GM12865 (cell line): ENCODE data around the gene ZNF385A.

Experiments
- DNase-seq: peaks from one replicate; pipeline ENCODE4 v3.0.0; 2010; ENCODE audit warnings: low read depth
- H3K4me3 ChIP-seq: 2 replicates; pipeline ENCODE4 v1.5.1; 2011; ENCODE audit warnings: mild to moderate bottlenecking, low read depth, low read length, control low read depth
- CTCF ChIP-seq: IDR thresholded peaks from 2 replicates; pipeline ENCODE4 v1.5.1; 2011; ENCODE audit warnings: low read length, control low read depth, low read depth, inconsistent platforms; ENCODE audit not compliant: insufficient read depth; ENCODE audit errors: missing control alignments

Gene ZNF385A

GRCh38 chr12:54368025-54368708 lies 16.4 kb downstream of the ZNF385A start:
- H3K4me3 ChIP-seq: no peak overlapping the region; the same call in 1 of the 2 replicates
- no peak for TF ChIP-seq CTCF
- DNase-seq: no peak

- TF ChIP-seq CTCF: no peak
- peak; percentile 81 for DNase-seq
- H3K4me3 ChIP-seq: peak within 1 kb of the TSS; percentile 33
Measured at GRCh38 chr12:54364413-54364812, 20.1 kb downstream of the ZNF385A start, which contains the start of gene GPR84. GPR84 (minus strand) TSS chr12:54364486; CDS start chr12:54363851, 635 bp downstream.

- DNase-seq: no peak
- no peak for TF ChIP-seq CTCF
- peak overlapping the region; percentile 33 for H3K4me3 ChIP-seq
Measured at GRCh38 chr12:54363618-54364017, 20.9 kb downstream of the ZNF385A start.

GRCh38 chr12:54363047-54363446 lies 21.5 kb downstream of the ZNF385A start:
- TF ChIP-seq CTCF: no peak
- DNase-seq: no peak
- H3K4me3 ChIP-seq: no peak overlapping the region

- no peak overlapping the region for H3K4me3 ChIP-seq
- peak; percentile 92 for TF ChIP-seq CTCF
- peak; percentile 70 for DNase-seq
Measured at GRCh38 chr12:54360717-54361456, 23.6 kb downstream of the ZNF385A start.

- DNase-seq: no peak
- peak overlapping the region; percentile 93 for H3K4me3 ChIP-seq
- TF ChIP-seq CTCF: no peak
Measured at GRCh38 chr12:54359762-54360351, 24.7 kb downstream of the ZNF385A start.
